AG10803 (cell line): Measurements from ENCODE around the gene STYK1.

Source experiments
- DNase-seq: peaks from one replicate; pipeline ENCODE4 v3.0.0; 2010; ENCODE audit warnings: low read depth
- H3K4me3 ChIP-seq: 2 replicates; pipeline ENCODE4 v1.5.1; 2011; ENCODE audit warnings: mild to moderate bottlenecking, low read length, control low read depth
- TF ChIP-seq, protein P1 (sequence below): conservative IDR thresholded peaks from 2 replicates; pipeline ENCODE4 v1.5.1; 2011; ENCODE audit warnings: mild to moderate bottlenecking, low read length, control low read depth, inconsistent platforms

STYK1 gene

DNA sequence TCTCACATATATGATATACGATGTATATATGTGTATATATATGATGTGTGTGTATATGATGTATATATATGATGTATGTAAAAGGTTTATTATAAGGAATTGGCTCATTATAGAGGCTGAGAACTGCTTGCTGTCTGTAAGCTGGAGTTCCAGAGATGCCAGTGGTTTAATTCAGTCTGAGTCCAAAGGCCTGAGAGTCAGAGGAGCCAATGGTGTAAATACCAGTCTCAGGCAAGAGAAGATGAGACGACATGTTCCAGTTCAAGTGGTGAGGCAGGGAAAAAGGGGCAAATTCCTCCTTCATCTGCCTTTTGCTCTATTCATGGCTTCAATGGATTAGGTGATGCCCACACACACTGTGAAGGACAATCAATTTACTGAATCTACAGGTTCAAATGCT, 17.1 kb upstream of the STYK1 start:
- H3K4me3 ChIP-seq = no peak overlapping the region
- DNase-seq = peak; percentile 32
- TF ChIP-seq, protein P1, sequence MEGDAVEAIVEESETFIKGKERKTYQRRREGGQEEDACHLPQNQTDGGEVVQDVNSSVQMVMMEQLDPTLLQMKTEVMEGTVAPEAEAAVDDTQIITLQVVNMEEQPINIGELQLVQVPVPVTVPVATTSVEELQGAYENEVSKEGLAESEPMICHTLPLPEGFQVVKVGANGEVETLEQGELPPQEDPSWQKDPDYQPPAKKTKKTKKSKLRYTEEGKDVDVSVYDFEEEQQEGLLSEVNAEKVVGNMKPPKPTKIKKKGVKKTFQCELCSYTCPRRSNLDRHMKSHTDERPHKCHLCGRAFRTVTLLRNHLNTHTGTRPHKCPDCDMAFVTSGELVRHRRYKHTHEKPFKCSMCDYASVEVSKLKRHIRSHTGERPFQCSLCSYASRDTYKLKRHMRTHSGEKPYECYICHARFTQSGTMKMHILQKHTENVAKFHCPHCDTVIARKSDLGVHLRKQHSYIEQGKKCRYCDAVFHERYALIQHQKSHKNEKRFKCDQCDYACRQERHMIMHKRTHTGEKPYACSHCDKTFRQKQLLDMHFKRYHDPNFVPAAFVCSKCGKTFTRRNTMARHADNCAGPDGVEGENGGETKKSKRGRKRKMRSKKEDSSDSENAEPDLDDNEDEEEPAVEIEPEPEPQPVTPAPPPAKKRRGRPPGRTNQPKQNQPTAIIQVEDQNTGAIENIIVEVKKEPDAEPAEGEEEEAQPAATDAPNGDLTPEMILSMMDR = no peak

DNA sequence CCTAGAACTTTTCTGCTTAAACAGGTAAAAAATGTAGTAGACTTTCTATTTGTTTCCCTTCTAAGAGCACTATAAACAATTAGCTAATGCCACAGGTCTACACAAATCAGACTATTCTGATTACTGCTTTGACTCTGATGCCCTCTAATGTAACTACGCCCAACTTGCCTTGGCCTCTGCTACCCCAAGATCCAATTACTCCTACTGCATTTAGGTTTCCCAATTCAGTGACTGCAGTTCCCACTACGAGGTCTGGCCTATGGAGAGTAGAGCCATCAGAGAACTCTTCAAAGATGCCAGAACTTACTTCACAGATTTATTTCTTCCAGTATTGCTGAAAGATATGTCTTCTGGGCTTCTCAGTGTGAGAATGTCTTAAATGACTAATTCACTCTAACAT, 15.3 kb upstream of the STYK1 start:
- no peak for DNase-seq
- H3K4me3 ChIP-seq = no peak overlapping the region
- TF ChIP-seq, protein P1 = no peak

DNA sequence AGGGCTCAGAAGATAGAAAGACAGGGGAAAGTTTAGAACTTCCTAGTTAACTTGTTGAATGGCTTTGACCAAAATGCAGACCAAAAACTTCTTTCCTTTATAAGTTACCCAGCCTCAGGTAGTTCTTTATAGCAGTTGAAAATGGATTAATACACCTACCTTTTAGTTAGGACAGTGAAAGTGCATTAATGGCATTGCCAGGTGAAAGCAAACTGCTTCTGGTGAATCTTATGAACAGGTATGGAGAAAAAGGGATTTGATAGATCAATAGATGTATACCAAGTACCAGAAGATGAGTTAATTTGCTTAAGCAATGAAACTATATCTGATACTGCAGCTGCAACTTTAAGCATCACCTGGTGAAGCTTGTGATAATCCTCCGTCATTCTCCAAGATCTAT, 14.2 kb upstream of the STYK1 start:
- TF ChIP-seq, protein P1 = no peak
- no peak for DNase-seq

DNA sequence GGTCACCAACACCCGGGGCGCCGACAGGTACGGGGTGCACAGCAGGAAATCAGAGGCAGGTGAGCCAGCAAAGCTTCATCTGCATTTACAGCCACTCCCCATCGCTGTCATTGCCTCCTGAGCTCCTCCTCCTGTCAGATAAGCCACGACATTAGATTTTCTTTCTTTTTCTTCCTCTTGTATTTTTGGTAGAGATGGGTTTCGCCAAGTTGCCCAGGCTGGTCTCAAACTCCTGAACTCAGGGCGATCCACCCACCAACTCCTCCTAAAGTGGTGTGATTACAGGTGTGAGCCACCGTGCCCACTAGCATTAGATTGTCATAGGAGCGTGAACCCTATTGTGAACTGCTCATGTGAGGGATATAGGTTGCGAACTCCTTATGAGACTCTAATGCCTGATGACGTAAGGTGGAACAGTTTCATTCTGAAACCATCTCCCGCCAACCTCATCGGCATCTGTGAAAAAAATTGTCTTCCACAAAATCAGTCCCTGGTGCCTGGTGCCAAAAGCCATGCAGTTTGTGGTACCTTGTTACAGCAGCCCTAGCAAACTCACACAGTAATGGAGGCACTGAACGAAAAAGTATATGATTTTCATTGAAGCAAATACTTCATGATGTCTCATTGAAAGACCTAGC, 1.5 kb downstream of the STYK1 start:
- DNase-seq = no peak
- TF ChIP-seq, protein P1 = no peak
- H3K4me3 ChIP-seq = no peak overlapping the region

More for the DNA sequence above, 14.2 kb upstream of the STYK1 start:
- no peak overlapping the region for H3K4me3 ChIP-seq

GRCh38 chr12:10669533-10669932, 4.3 kb downstream of the STYK1 start:
- H3K4me3 ChIP-seq = no peak overlapping the region
- TF ChIP-seq, protein P1 = no peak
- DNase-seq = no peak

GRCh38 chr12:10668526-10668925, 5.3 kb downstream of the STYK1 start:
- TF ChIP-seq, protein P1 = no peak
- no peak overlapping the region for H3K4me3 ChIP-seq
- no peak for DNase-seq

GRCh38 chr12:10667581-10667980, 6.3 kb downstream of the STYK1 start:
- TF ChIP-seq, protein P1 = no peak
- DNase-seq = no peak
- H3K4me3 ChIP-seq = no peak overlapping the region
